DOHH2 (cell line): ENCODE results near the gene NKAIN2.
"Not testable (repeated sequence)": the region's sequence is repeated elsewhere in the genome, so short reads cannot be mapped to it uniquely, and the experiment has no call there.

Experiments
- H3F3A ChIP-seq: fragments of 200-600 bp; sonication (generic), shearing (Covaris generic); 2 replicates; pipeline ENCODE4 v1.6.0; 2016; ENCODE audit warnings: antibody characterized with exemption, mild to moderate bottlenecking; ENCODE audit not compliant: control insufficient read depth, insufficient read depth
- H3K27ac ChIP-seq: fragments of 200-600 bp; sonication (generic); 2 replicates; pipeline ENCODE4 v1.5.1; 2014; ENCODE audit warnings: low read depth, mild to moderate bottlenecking, low read length, moderate library complexity
- H3K27me3 ChIP-seq: fragments of 200-600 bp; sonication (generic); 2 replicates; pipeline ENCODE4 v1.6.1; 2014; ENCODE audit warnings: mild to moderate bottlenecking, low read length, mixed read lengths; ENCODE audit not compliant: control insufficient read depth
- H3K36me3 ChIP-seq: fragments of 200-600 bp; sonication (generic); 2 replicates; pipeline ENCODE4 v1.6.1; 2014; ENCODE audit warnings: mild to moderate bottlenecking, low read length, moderate library complexity, mixed read lengths; ENCODE audit not compliant: control insufficient read depth
- H3K4me1 ChIP-seq: fragments of 200-600 bp; sonication (generic); 2 replicates; pipeline ENCODE4 v1.6.1; 2014; ENCODE audit warnings: mild to moderate bottlenecking, low read length, mixed read lengths; ENCODE audit not compliant: control insufficient read depth
- H3K4me2 ChIP-seq: fragments of 200-600 bp; sonication (generic); 2 replicates; pipeline ENCODE4 v1.6.0; 2014; ENCODE audit warnings: mild to moderate bottlenecking, low read length, moderate library complexity
- H3K4me3 ChIP-seq: fragments of 200-600 bp; sonication (generic); 2 replicates; pipeline ENCODE4 v1.5.1; 2014; ENCODE audit warnings: mild to moderate bottlenecking, low read length, mixed read lengths
- H3K79me2 ChIP-seq: fragments of 200-600 bp; sonication (generic); 2 replicates; pipeline ENCODE4 v1.6.1; 2014; ENCODE audit warnings: mild to moderate bottlenecking, low read length, mixed read lengths; ENCODE audit not compliant: control insufficient read depth
- H3K9me2 ChIP-seq: fragments of 200-600 bp; sonication (generic); replicated peaks from 2 replicates; pipeline ENCODE4 v1.6.1; 2014; ENCODE audit warnings: mild to moderate bottlenecking, low read length, mixed read lengths; ENCODE audit not compliant: control insufficient read depth
- H3K9me3 ChIP-seq: fragments of 200-600 bp; sonication (generic); 2 replicates; pipeline ENCODE4 v1.6.1; 2014; ENCODE audit warnings: antibody characterized with exemption, low read length, mixed read lengths; ENCODE audit not compliant: control insufficient read depth, insufficient read depth
- H4K20me1 ChIP-seq: fragments of 200-600 bp; sonication (generic); 2 replicates; pipeline ENCODE4 v1.6.0; 2014; ENCODE audit warnings: low read depth, mild to moderate bottlenecking, antibody characterized with exemption, low read length, moderate library complexity; ENCODE audit not compliant: control insufficient read depth, insufficient read depth
- EZH2phosphoT487 ChIP-seq: fragments of 200-600 bp; sonication (generic); IDR thresholded peaks from 2 replicates; pipeline ENCODE4 v1.6.1; 2017; ENCODE audit warnings: borderline replicate concordance, mild to moderate bottlenecking, antibody characterized with exemption, low read length, moderate library complexity, mixed read lengths
- TF ChIP-seq, protein P1 (sequence below): fragments of 200-600 bp; sonication (generic); IDR thresholded peaks from one replicate; pipeline ENCODE4 v1.5.1; 2014; ENCODE audit warnings: antibody characterized with exemption, mild to moderate bottlenecking, low read depth, low read length; ENCODE audit not compliant: poor library complexity, severe bottlenecking

NKAIN2 gene

DNA sequence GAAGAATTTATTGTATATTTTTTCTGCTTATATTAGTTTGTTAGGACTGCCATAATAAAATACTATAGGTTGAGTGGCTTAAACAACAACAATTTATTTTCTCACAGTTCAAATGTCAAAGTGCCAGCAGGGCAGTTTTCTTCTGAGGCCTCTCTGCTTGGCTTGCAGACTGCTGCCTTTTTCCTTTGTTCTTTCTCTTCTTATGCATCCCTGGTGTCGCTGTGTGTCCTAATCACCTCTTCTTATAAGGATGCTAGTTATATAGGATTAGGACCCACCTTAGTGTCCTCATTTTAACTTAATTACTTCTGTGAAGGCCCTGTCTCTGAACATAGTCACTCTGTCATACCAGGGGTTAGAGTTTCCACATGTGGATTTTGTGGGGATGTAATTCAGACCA, 354.4 kb downstream of the NKAIN2 start:
- Histone ChIP-seq H3K27ac (no peak overlapping the region), H3K9me2 (no peaks in the 10 kb centered on the region), H3K4me2 (no peak overlapping the region), H3K4me1 (no peaks in the 10 kb centered on the region), H3K27me3 (no peaks in the 10 kb centered on the region), H3K4me3 (no peak overlapping the region), H3F3A (no peaks in the 10 kb centered on the region), H3K36me3 (no peaks in the 10 kb centered on the region), H4K20me1 (no peaks in the 10 kb centered on the region), H3K79me2 (no peaks in the 10 kb centered on the region), H3K9me3 (no peaks in the 10 kb centered on the region)
- TF ChIP-seq EZH2phosphoT487, result no peak
- TF ChIP-seq, protein P1, sequence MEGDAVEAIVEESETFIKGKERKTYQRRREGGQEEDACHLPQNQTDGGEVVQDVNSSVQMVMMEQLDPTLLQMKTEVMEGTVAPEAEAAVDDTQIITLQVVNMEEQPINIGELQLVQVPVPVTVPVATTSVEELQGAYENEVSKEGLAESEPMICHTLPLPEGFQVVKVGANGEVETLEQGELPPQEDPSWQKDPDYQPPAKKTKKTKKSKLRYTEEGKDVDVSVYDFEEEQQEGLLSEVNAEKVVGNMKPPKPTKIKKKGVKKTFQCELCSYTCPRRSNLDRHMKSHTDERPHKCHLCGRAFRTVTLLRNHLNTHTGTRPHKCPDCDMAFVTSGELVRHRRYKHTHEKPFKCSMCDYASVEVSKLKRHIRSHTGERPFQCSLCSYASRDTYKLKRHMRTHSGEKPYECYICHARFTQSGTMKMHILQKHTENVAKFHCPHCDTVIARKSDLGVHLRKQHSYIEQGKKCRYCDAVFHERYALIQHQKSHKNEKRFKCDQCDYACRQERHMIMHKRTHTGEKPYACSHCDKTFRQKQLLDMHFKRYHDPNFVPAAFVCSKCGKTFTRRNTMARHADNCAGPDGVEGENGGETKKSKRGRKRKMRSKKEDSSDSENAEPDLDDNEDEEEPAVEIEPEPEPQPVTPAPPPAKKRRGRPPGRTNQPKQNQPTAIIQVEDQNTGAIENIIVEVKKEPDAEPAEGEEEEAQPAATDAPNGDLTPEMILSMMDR, result no peak

DNA sequence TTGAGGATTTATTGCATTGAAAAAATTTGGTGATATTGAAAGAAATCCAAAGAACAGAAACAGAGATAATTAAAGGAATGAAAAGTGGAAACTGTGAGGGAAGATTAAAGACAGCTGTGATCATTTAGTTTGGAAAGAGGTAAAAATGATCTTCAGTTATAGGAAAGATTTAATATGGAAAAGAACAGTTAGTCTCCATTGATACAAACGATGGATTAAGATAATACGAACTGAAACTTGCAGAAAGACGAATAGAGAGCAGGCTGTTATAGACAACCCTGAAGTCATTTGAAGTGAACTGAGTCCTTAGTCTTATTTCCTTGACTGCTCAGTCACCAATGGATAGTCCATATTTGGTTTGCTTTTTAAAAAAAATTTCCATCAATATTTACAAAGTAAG, 360.0 kb downstream of the NKAIN2 start:
- no peaks in the 10 kb centered on the region for H4K20me1 ChIP-seq
- TF ChIP-seq, protein P1, result no peak
- TF ChIP-seq EZH2phosphoT487, result no peak
- no peaks in the 10 kb centered on the region for H3K9me2 ChIP-seq
- H3K4me1 ChIP-seq, result no peaks in the 10 kb centered on the region
- no peaks in the 10 kb centered on the region for H3K27me3 ChIP-seq
- H3K9me3 ChIP-seq, result no peaks in the 10 kb centered on the region
- no peak overlapping the region for H3K4me3 ChIP-seq
- no peaks in the 10 kb centered on the region for H3K36me3 ChIP-seq
- H3K27ac ChIP-seq, result no peak overlapping the region
- H3K4me2 ChIP-seq, result no peak overlapping the region
- no peaks in the 10 kb centered on the region for H3K79me2 ChIP-seq
- H3F3A ChIP-seq, result no peaks in the 10 kb centered on the region

DNA sequence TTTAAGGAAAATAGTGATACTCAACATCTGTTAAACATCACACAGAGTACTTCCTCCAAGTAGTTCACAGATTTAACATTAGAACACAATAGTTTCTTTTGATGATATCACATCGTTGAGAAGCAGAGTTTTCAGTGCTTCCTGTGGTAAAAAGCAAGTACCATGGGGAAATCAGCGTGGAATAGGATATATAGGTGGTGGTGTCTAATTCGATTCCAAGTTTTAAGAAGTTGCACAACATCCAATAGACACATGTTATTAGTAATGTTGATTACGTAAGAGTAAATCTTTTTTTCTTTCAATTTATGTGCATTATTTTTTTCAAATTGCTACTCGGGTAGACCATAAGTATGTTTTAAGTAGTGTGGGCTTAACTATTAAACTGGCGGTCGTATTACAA, 360.7 kb downstream of the NKAIN2 start:
- Histone ChIP-seq H4K20me1 (no peaks in the 10 kb centered on the region), H3F3A (no peaks in the 10 kb centered on the region), H3K4me3 (no peak overlapping the region), H3K36me3 (no peaks in the 10 kb centered on the region), H3K9me2 (no peaks in the 10 kb centered on the region), H3K4me1 (no peaks in the 10 kb centered on the region), H3K79me2 (no peaks in the 10 kb centered on the region), H3K9me3 (no peaks in the 10 kb centered on the region), H3K4me2 (no peak overlapping the region), H3K27ac (no peak overlapping the region), H3K27me3 (no peaks in the 10 kb centered on the region)
- no peak for TF ChIP-seq EZH2phosphoT487
- TF ChIP-seq, protein P1, result no peak

DNA sequence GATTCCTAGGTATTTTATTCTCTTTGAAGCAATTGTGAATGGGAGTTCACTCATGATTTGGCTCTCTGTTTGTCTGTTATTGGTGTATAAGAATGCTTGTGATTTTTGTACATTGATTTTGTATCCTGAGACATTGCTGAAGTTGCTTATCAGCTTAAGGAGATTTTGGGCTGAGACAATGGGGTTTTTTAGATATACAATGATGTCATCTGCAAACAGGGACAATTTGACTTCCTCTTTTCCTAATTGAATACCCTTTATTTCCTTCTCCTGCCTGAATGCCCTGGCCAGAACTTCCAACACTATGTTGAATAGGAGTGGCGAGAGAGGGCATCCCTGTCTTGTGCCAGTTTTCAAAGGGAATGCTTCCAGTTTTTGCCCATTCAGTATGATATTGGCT, 363.6 kb downstream of the NKAIN2 start:
- not testable (repeated sequence) for H3K27ac ChIP-seq, H3K36me3 ChIP-seq, H4K20me1 ChIP-seq

More for the DNA sequence above, 363.6 kb downstream of the NKAIN2 start:
- H3K9me2 ChIP-seq, H3K9me3 ChIP-seq, H3K4me2 ChIP-seq, H3K79me2 ChIP-seq, H3K27me3 ChIP-seq, H3K4me1 ChIP-seq, H3K4me3 ChIP-seq, H3F3A ChIP-seq: not testable (repeated sequence)
